Measurements from ENCODE around the gene EPS8L2.
A peak's percentile ranks its signal among the peaks of the same experiment; 100 is the strongest.

The EPS8L2 gene

GRCh38 chr11:704781-705645, 1.0 kb upstream of the EPS8L2 start:
- peak; percentile 98 for DNase-seq

DNA sequence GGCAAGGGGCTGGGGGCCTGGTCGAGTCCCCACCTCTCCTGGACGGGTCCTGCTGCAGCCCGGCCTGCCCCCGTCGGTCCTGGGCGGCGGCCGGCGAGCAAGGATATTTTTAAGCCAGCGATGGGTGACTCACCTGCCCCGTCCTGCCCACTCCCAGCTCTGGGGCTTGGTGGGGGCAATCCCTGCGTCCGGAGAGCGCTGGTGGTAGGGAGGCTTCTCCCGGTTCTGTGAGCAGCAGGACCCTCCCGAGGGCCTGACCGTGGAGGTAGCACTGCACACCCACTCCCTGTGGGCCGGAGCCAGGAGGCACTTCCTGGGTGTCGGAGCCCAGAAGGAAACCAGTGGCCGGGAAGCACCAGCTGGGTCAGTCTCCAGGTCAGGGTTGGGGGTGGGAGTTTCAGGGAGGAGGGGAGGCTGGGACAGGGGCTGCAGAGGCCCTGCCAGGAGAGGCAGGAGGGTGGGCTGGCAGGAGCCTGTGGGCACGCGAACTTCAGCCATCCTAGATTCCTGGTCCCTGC, 467 bp downstream of the EPS8L2 start:
- DNase-seq = peak; percentile 74

DNA sequence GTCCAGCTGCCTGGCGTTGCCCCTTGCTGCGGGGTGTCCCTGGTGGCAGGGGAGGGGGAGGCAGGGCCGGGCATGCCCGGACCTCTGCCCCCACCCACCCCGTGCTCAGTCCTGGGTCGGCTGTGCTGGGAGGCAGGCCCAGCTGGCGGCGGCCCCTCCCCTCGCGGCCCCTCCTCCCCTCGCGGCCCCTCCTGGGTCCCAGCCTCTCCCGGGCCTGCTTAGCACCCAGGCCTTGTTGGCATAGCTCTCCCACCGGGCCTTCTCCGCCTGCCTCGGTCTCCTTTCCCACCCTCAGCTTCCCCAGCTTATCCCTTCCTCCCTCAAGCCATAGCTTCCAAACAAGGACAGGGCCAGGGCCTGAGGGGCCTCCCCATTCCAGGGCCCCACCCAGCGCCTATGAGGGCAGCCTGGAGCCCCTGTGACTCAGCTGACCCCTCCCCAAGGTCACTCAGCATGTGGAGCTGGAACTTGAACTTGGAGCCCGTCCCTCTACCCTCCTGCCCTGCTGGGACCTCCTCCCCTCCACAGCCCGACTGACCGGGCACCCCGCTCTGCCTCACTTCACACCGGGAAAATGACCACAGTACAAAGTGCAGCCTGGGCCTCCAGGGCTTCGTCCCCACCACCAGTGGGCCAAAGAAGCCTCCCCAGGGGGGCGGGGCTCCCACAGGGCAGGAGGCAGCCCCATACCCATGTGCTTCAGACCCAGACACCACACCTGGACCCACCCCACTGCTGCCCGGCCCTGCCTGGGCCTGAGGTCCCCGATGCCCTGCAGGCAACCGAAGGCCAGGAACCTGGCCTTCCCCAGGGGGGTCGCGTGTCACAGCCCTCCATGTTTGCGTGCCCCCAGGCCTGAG, 1.2 kb downstream of the EPS8L2 start:
- peak; percentile 73 for DNase-seq

GRCh38 chr11:707817-708420, 1.9 kb downstream of the EPS8L2 start:
- no peak for DNase-seq

GRCh38 chr11:708511-708910, 2.5 kb downstream of the EPS8L2 start:
- no peak for DNase-seq

GRCh38 chr11:709109-709997, 3.3 kb downstream of the EPS8L2 start:
- no peak for DNase-seq

DNA sequence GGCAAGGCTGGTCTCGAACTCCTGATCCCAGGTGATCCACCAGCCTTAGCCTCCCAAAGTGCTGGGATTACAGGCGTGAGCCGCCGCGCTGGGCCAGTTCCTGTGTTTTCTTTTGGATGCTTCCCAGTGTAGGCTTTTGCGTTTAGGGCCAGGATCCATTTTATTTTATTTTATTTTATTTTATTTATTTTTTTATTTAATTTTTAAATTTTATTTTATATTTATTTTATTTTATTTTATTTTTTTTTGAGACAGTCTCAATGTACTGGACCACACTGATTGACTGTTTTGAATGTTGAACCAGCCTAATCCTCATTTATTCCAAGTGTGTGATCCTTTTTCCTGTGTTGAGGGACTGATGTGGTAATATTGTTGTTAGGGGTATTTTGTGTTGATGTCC, 8.4 kb downstream of the EPS8L2 start:
- DNase-seq = no peak

DNA sequence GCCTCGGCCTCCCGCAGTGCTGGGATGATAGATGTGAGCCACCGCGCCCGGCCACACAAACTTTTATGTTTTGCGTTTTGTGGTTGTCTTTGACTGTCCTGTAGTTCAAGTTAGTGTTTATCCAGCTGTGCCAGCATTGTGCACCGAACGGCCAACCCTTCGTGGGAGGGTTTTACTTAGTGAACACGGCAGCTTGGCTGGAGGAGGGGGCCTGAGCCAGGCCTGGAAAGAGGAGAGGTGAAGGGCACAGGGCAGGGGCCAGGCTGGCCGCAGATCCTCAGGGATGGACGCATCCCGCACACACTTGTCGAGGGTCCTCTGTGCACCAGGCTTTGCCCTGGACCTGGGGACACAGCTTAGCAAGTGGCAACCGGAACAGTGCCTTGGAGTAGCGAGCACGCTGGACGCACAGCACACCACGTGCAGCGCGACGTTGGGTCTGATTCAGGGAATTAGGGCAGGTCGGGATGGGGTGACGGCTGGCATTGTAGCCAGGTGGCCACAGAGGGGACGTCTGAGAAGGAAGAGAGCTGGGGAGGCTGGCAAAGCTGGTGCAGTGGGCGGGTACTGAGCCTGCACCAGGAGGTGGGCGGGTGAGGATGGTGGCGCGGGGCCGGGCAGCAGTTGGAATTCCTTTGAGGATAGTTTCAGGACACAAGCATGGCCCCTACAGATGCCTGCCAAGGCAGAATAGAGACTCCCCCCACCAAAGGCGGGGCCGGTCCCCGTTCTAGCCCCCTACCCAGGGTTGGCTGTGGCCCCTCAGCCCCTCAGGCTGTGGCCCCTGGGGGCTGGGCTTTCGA, 13.4 kb downstream of the EPS8L2 start:
- DNase-seq = no peak

DNA sequence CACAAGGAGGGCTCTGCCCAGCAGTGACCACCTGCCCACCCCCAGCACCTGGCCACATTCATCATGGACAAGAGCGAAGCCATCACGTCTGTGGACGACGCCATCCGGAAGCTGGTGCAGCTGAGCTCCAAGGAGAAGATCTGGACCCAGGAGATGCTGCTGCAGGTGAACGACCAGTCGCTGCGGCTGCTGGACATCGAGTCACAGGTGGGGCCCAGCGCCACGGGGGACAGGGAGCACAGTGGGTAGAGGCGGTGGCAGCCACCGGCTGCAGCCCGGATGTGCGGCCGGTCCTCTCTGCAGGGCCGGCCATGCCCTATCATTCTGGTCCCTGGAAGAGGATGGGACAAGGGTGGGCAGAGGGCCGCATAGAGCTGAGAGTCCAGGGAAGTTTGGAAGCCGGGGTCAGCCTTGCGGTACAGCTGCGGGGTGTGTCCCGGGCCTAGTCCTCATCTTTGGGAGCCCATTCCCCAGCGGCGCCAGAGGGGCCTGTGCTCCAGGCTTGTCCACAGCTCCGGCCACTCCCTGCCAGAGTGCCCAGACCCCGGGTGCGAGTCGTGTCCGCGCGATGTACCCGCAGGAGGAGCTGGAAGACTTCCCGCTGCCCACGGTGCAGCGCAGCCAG, 14.1 kb downstream of the EPS8L2 start:
- DNase-seq = no peak

GRCh38 chr11:720642-721246, 14.7 kb downstream of the EPS8L2 start:
- DNase-seq = peak; percentile 93

DNA sequence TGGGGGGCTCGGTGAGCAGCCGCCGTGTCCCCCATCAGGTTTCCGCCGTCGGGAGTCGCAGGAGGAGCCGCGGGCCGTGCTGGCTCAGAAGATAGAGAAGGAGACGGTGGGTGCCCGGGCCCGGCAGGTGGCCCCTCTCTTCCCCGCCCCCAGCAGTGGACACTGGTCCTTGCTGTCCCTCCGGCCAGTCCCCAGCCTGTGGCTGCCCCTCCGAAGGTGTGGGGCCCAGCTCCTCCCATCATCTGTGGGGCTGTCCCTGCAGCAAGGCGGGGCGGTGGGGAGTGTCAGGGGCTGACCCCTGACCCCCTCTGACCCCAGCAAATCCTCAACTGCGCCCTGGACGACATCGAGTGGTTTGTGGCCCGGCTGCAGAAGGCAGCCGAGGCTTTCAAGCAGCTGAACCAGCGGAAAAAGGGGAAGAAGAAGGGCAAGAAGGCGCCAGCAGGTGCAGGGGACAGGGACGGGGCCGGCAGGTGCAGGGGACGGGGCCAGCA, 15.3 kb downstream of the EPS8L2 start:
- peak; percentile 90 for DNase-seq

DNA sequence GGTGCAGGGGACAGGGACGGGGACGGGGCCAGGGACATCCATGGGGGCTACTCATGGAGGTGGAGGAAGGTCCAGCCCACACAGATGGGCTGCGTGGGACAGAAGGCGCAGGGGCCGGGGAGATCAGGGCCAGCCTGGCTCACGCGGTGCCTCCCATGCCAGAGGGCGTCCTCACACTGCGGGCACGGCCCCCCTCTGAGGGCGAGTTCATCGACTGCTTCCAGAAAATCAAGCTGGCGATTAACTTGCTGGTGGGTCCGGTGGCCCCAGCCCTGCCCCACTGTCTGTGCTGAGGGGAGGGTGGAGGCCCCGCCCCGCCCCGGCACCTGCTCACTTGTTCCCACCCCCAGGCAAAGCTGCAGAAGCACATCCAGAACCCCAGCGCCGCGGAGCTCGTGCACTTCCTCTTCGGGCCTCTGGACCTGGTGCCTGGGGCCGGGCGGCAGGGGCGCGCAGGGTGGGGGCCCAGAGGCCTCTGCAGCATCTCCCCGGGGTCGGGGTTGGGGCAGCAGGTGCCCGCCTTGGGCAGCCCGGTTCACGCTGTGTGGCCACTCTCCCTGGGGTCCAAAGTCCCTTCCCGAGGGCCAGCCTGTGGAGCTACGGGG, 15.8 kb downstream of the EPS8L2 start:
- peak; percentile 97 for DNase-seq

- peak; percentile 80 for DNase-seq
Measured at GRCh38 chr11:722346-722811, 16.3 kb downstream of the EPS8L2 start.

GRCh38 chr11:723120-723883, 17.3 kb downstream of the EPS8L2 start:
- peak; percentile 89 for DNase-seq

DNA sequence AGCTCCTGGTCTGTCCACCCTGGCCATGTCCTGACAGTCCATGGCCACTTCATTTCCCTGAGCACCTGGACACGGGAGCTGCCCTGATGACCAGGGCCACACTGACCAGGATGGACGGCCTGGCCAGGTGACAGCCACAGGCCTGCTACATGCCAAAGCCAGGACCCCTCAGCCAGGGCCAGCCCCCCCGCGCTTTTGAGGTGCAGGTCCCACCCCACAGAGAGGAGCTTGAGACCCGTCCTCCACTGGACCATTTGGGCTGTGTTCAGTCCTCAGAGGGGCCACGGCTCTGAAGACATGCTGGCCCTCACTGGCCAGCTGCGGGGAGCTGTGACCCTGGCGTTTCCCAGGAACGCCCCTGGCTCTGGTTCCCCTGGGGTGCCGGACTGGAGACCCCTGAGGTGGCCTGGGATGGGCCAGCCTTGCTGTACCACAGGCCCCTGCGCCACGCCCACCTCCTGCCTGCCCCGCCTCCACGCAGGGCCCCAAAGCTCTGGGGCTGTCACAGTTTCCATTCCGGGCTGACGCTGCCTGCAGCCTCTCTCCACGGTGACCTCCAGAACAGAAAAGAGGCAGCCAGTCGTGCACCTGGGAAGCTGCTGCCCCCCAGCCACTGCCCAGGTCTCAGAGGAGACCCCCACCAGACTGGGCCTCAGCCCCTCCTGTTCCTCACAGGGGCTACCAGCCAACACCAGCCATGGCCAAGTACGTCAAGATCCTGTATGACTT, 18.2 kb downstream of the EPS8L2 start:
- no peak for DNase-seq

DNA sequence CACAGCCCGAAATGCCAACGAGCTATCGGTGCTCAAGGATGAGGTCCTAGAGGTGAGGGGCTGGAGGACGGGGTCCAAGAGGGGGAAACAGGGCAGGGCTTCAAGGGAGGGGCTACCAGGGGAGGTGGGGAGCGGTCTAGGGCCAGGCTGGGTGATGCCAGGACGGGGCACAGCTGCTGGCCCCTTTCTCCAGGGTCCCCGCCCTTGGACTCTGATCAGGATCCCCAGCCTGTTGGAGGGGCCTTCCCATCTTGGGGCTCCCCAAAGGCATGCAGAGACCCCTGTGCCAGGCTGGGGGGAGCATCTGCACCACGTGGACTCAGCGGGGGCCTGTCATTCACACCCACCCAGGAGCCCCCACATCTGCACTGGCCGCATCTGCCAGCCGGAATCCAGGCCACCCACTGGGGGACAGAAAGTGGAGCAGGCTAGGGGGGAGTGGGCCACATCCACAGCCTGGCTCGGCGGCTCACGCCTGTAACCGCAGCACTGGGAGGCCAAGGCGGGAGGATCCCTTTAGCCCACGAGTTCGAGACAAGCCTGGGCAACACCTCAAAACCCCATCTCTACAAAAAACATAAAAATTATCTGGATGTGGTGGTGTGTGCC, 18.9 kb downstream of the EPS8L2 start:
- no peak for DNase-seq

DNA sequence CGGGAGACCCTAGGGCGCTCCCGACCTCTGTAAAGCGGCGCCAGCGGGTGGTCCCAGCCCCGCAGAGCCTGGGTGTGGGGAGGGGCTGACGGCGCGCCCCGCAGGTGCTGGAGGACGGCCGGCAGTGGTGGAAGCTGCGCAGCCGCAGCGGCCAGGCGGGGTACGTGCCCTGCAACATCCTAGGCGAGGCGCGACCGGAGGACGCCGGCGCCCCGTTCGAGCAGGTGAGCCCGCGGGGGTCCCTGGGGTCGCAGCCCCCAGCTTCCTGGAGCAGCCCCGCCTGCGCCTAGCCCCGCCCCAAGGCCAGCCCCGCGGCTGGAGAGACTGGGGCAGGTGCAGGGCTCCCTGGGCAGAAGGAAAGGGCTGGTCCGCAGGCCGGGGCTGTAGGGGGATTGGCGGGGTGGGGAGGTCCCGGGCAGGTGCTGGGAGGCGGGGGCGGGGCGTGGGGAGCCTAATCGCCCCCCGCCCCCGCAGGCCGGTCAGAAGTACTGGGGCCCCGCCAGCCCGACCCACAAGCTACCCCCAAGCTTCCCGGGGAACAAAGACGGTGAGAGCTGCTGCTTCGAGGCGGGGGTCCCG, 19.7 kb downstream of the EPS8L2 start:
- DNase-seq = peak; percentile 77

Measured in DMS53 (cell line).